Epithelial cell of alveolus of lung (primary cell): ENCODE results near the gene SMIM26. TPM values are rescaled to one million over a fixed set of nuclear protein-coding genes. Genes with fewer than 3 reads are reported as not detected.

Source experiments
- total RNA-seq: library from RNA; depleted of rRNA; stranded (reverse); fragments of >200 nt; gene quantifications from 2 replicates; pipeline ENCODE4 v1.2.1, GENCODE V29; 2015

Gene SMIM26, protein sequence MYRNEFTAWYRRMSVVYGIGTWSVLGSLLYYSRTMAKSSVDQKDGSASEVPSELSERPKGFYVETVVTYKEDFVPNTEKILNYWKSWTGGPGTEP
- 75.1 and 172 TPM in 2 replicates for total RNA-seq

DNA sequence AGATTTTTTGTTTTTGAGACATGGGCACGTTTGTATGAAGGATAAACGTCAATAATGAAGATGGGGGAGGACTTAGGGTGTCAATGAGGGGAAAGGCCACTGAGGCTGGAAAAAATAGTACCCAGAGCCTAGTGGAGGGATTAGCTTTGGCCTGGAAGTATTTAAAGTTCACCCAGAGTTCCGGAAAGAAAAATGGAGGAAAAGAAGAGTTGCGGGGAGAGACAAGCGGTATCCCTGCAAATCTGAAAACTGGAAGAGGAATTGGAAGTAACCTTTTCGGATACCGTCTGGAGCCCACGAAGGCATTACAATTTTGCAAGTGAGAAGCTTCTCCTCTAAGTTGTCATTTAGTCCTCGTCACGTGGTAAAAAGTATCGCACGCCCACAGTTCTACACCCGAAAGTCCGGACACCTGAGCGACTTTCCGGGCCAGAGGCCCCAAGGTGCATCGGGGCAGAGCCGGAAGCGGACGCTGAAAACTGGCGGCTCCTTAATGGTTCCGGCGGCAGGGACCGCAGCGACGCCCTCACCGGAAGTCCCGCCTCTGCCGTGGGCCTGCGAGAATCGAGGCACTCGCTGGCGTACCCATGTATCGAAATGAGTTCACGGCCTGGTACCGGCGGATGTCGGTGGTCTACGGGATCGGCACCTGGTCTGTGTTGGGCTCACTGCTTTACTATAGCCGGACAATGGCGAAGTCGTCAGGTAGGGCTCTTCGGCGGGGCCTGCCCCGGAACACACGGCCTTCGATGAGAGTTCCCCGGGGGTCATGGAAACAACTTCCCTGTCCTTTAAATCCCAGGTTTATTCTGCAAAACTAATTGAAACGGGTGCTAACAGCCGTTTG, at the start of gene SMIM26:
Gene SMIM26 (plus strand): TSS at position 541 of the 847 bp plus-strand sequence. CDS start 47 bp downstream, at position 588.

GRCh38 chr20:18587665-18588573, 20.7 kb downstream of the SMIM26 start, which contains the start of gene DTD1:
TSS of gene DTD1 (plus strand) at chr20:18588054. CDS start at chr20:18588073, 19 bp downstream.

Other genes with a start within 250 kb of the SMIM26 start
- gene DZANK1, start 100.4 kb upstream of the SMIM26 start, total RNA-seq: 0.65 and 0.72 TPM in 2 replicates
- 8.8 and 9.3 TPM in 2 replicates for gene POLR3F, start 100.0 kb upstream of the SMIM26 start, total RNA-seq
- 13.4 and 16.2 TPM in 2 replicates for gene RBBP9, start 70.2 kb upstream of the SMIM26 start, total RNA-seq
- gene SEC23B, start 59.5 kb upstream of the SMIM26 start, total RNA-seq: 24.1 and 48.0 TPM in 2 replicates
- 44.9 and 93.6 TPM in 2 replicates for gene DTD1, start 20.6 kb downstream of the SMIM26 start, total RNA-seq
- gene SCP2D1, start 246.4 kb downstream of the SMIM26 start, total RNA-seq: not detected in 2 replicates